ENCODE results near the gene CIDEB. TPM values are rescaled to one million over a fixed set of nuclear protein-coding genes. Genes with fewer than 3 reads are reported as not detected.

Gene CIDEB
- total RNA-seq, 2 donors from 2014 or later, result 19.1 to 34.0 TPM

DNA sequence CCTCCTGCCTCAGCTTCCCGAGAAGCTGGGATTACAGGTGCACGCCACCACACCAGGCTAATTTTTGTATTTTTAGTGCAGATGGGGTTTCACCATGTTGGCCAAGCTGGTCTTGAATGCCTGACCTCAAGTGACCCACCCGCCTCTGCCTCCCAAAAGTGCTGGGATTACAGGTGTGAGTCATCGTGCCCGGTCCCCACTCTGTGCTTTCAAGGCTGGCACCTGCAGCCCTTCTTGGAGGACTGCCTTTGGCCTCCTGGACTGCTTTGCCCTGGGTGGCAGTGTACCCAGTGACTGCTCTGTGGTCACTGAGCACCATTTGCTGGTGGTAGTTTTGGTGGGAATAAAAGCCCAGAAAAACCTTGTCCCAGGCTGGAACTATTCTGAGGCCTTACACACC, 20.8 kb downstream of the CIDEB start:
- Histone ChIP-seq H3K27me3 (no peaks in the 10 kb centered on the region), H3K27ac (no peak overlapping the region), H3K9me3 (no peaks in the 10 kb centered on the region), H3K4me3 (no peak overlapping the region), H3K36me3 (replicated peaks in 1 of 2; ENCODE audit: insufficient read depth in 1 of 2, low read depth in 2 of 2) (peaks cover 0 to 6% of the 10 kb centered on the region in 2 donors), H3K4me1 (no peaks in the 10 kb centered on the region)
- no peak for ATAC-seq
- DNase-seq, result no peak
- WGBS, 2 donors, result 90 to 97% methylated on average over 4 to 5 of the region's 5 CpGs
- TF ChIP-seq POLR2A (IDR thresholded peaks at IDR 0.05) (no peak), CTCF (IDR thresholded peaks at IDR 0.05) (no peak)
- intact Hi-C loops (cut with DNase I), result loop anchor here (5.0 kb wide), 1 partner anchor 35 kb away; no protein-coding TSS in a partner anchor

DNA sequence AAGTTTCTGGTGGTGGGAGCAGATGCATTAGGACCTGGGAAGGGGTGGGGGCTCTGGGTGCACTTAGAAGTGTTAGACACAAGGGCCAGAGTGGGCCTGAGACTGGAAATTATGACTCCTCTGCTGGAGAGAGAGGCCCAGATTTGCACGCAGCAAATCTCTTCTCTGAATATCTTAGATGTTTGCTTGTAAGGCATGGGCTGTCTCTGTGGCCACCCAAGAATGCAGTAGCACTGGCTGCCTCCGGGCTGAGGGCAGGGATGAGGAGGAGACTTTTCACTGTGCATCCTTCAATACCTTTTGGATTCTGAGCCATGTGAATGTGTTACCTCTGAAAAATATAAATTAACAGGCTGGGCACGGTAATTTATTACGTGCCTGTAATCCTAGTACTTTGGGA, 22.4 kb downstream of the CIDEB start:
- intact Hi-C loops (cut with DNase I), result loop anchor here (5.0 kb wide), 1 partner anchor 33 kb away; no protein-coding TSS in a partner anchor
- Histone ChIP-seq H3K27me3 (no peaks in the 10 kb centered on the region), H3K36me3 (replicated peaks in 1 of 2; ENCODE audit: insufficient read depth in 1 of 2, low read depth in 2 of 2) (no peaks in the 10 kb centered on the region), H3K27ac (no peak overlapping the region), H3K4me1 (no peaks in the 10 kb centered on the region), H3K4me3 (no peak overlapping the region), H3K9me3 (no peaks in the 10 kb centered on the region)
- TF ChIP-seq POLR2A (IDR thresholded peaks at IDR 0.05) (no peak), CTCF (IDR thresholded peaks at IDR 0.05) (no peak)
- DNase-seq, result no peak
- 73 to 74% methylated on average over 4 of the region's 4 CpGs for WGBS, 2 donors
- no peak for ATAC-seq

DNA sequence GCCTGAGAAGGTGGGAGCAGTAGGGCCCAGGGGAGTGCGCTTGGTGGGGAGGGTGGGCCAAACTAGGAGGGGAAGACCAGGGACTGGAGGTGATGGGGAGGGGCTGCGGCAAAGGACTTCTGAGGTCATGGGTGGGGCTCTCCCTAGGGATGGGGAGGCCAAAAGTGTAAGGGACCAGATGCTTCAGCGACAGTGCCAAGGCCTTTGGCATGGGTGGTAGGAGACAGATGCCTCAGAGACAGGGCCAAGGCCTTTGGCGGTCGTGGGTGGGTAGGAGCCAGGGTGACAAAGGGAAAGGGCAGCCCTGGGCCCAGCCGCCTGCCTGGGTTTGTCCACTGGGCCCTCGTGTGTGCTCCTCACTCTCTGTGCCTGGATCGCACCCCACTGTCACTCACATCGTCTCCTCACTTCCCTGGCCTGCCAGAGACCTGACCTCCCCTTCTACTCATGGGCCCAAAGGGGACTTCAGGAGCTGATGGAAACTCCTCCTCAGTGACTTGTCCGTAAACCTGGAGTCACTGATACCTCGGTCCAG, 23.2 kb downstream of the CIDEB start:
- ATAC-seq (no peak), DNase-seq (no peak)
- Histone ChIP-seq H3K27ac (no peak overlapping the region), H3K27me3 (no peaks in the 10 kb centered on the region), H3K36me3 (replicated peaks in 1 of 2; ENCODE audit: insufficient read depth in 1 of 2, low read depth in 2 of 2) (no peaks in the 10 kb centered on the region), H3K4me3 (no peak overlapping the region), H3K4me1 (peaks cover under 1% of the 10 kb centered on the region), H3K9me3 (no peaks in the 10 kb centered on the region)
- TF ChIP-seq CTCF (IDR thresholded peaks at IDR 0.05), result no peak
- no peak for TF ChIP-seq POLR2A (IDR thresholded peaks at IDR 0.05)
- intact Hi-C loops (cut with DNase I), result loop anchor here (5.0 kb wide), 1 partner anchor 32 kb away; no protein-coding TSS in a partner anchor
- WGBS, 2 donors, result 72 to 77% methylated on average over 11 of the region's 11 CpGs

DNA sequence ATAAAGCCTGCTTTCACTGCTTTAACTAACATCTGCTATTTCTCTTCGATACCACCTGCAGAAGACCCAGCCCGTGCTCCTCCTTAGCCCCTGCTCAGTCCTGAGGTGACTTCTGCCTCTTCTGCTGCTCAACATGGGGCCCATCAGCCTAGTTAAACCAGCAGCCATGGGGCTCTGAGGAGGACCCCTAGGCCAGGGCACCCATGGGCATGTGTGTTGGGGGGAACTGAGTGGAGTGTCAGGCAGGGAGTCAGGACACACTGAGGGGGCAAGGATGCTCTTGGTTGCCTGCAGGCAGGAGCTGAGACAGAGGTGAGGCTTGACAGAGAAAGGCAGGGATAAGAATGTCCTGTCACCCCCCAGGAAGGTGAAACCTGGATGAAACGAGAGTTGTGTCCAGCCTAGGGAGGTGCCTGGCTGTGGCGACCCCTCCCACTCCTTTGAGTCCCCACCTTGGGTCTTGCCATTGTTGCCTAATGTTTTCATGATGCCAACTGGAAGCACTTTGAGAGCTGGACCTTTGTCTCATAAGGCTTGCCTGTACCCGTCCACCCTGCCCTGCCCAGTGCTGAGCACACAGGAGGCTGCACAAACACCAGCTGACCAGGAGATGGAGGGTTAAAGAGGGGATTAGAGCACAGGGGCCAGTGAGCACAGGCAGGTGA, 23.8 kb downstream of the CIDEB start:
- H3K4me3 ChIP-seq, result no peak overlapping the region
- H3K36me3 ChIP-seq (replicated peaks in 1 of 2; ENCODE audit: insufficient read depth in 1 of 2, low read depth in 2 of 2), result no peaks in the 10 kb centered on the region
- intact Hi-C loops (cut with DNase I), result no loop called here
- peaks cover 7% of the 10 kb centered on the region for H3K4me1 ChIP-seq
- ATAC-seq, result no peak
- no peaks in the 10 kb centered on the region for H3K9me3 ChIP-seq
- 89 to 94% methylated on average over 5 of the region's 5 CpGs for WGBS, 2 donors
- DNase-seq, result no peak
- H3K27ac ChIP-seq, result no peak overlapping the region
- no peaks in the 10 kb centered on the region for H3K27me3 ChIP-seq
- TF ChIP-seq CTCF (IDR thresholded peaks at IDR 0.05) (no peak), POLR2A (IDR thresholded peaks at IDR 0.05) (no peak)

GRCh38 chr14:24282736-24283135, 25.0 kb downstream of the CIDEB start:
- intact Hi-C loops (cut with DNase I), result no loop called here
- WGBS, 2 donors, result 56 to 63% methylated on average over 2 to 3 of the region's 3 CpGs
- Histone ChIP-seq H3K9me3 (no peaks in the 10 kb centered on the region), H3K36me3 (replicated peaks in 1 of 2; ENCODE audit: insufficient read depth in 1 of 2, low read depth in 2 of 2) (no peaks in the 10 kb centered on the region), H3K4me1 (peaks cover 11% of the 10 kb centered on the region), H3K4me3 (no peak overlapping the region), H3K27ac (no peak overlapping the region), H3K27me3 (no peaks in the 10 kb centered on the region)
- TF ChIP-seq CTCF (IDR thresholded peaks at IDR 0.05) (no peak), POLR2A (IDR thresholded peaks at IDR 0.05) (no peak)
- no peak for ATAC-seq
- no peak for DNase-seq

Measured in body of pancreas (tissue), 4 donors.